HUES6 (cell line): ENCODE measurements around the gene OSTM1.
A peak's percentile ranks its signal among the peaks of the same experiment; 100 is the strongest.

ENCODE experiments used
- H3K27ac ChIP-seq: 2 replicates; pipeline ENCODE4 v1.7.0; 2013; ENCODE audit warnings: low read depth, mild to moderate bottlenecking, low read length, inconsistent platforms
- H3K27me3 ChIP-seq: 2 replicates; pipeline ENCODE4 v1.6.1; 2013; ENCODE audit warnings: low read length; ENCODE audit not compliant: control insufficient read depth, insufficient read depth
- H3K36me3 ChIP-seq: 2 replicates; pipeline ENCODE4 v1.6.1; 2013; ENCODE audit warnings: low read length; ENCODE audit not compliant: control insufficient read depth, insufficient read depth
- H3K4me1 ChIP-seq: 2 replicates; pipeline ENCODE4 v1.6.1; 2013; ENCODE audit warnings: low read length; ENCODE audit not compliant: control insufficient read depth, insufficient read depth
- H3K4me3 ChIP-seq: 2 replicates; pipeline ENCODE4 v1.5.1; 2013; ENCODE audit warnings: low read depth, low read length
- H3K9ac ChIP-seq: one replicate; pipeline ENCODE4 v1.6.1; 2013; ENCODE audit warnings: mild to moderate bottlenecking, low read length
- H3K9me3 ChIP-seq: 2 replicates; pipeline ENCODE4 v1.6.1; 2013; ENCODE audit warnings: low read depth, low read length; ENCODE audit not compliant: control insufficient read depth, insufficient read depth

OSTM1 gene

GRCh38 chr6:108100003-108100402 lies 25.5 kb upstream of the OSTM1 start:
- H3K9me3 ChIP-seq = no peaks in the 10 kb centered on the region
- H3K36me3 ChIP-seq = no peaks in the 10 kb centered on the region
- H3K4me3 ChIP-seq = no peak overlapping the region
- H3K27ac ChIP-seq = no peak overlapping the region
- no peaks in the 10 kb centered on the region for H3K4me1 ChIP-seq
- H3K9ac ChIP-seq = no peak overlapping the region
- H3K27me3 ChIP-seq = no peaks in the 10 kb centered on the region

GRCh38 chr6:108097882-108098281 lies 23.3 kb upstream of the OSTM1 start:
- no peaks in the 10 kb centered on the region for H3K36me3 ChIP-seq
- no peak overlapping the region for H3K27ac ChIP-seq
- no peaks in the 10 kb centered on the region for H3K27me3 ChIP-seq
- H3K9ac ChIP-seq = no peak overlapping the region
- no peaks in the 10 kb centered on the region for H3K9me3 ChIP-seq
- H3K4me1 ChIP-seq = no peaks in the 10 kb centered on the region
- H3K4me3 ChIP-seq = no peak overlapping the region

GRCh38 chr6:108093781-108094300 lies 19.3 kb upstream of the OSTM1 start:
- H3K9me3 ChIP-seq = no peaks in the 10 kb centered on the region
- H3K4me1 ChIP-seq = no peaks in the 10 kb centered on the region
- H3K27me3 ChIP-seq = no peaks in the 10 kb centered on the region
- H3K36me3 ChIP-seq = no peaks in the 10 kb centered on the region
- H3K27ac ChIP-seq = no peak overlapping the region
- no peak overlapping the region for H3K9ac ChIP-seq
- no peak overlapping the region for H3K4me3 ChIP-seq

- Histone ChIP-seq H3K36me3 (no peaks in the 10 kb centered on the region), H3K27ac (no peak overlapping the region), H3K9me3 (no peaks in the 10 kb centered on the region), H3K27me3 (no peaks in the 10 kb centered on the region), H3K4me1 (peaks cover 5% of the 10 kb centered on the region; the same call in 1 of the 2 replicates), H3K9ac (no peak overlapping the region), H3K4me3 (no peak overlapping the region)
These were observed 16.7 kb upstream of the OSTM1 start for GRCh38 chr6:108091288-108091687.

- H3K4me3 ChIP-seq = no peak overlapping the region
- H3K9me3 ChIP-seq = no peaks in the 10 kb centered on the region
- H3K4me1 ChIP-seq = peaks cover 20% of the 10 kb centered on the region
These were observed 8.8 kb upstream of the OSTM1 start for GRCh38 chr6:108083349-108083748.

GRCh38 chr6:108082539-108082938 lies 8.0 kb upstream of the OSTM1 start:
- H3K36me3 ChIP-seq = no peaks in the 10 kb centered on the region
- H3K27me3 ChIP-seq = no peaks in the 10 kb centered on the region
- H3K4me3 ChIP-seq = no peak overlapping the region
- no peak overlapping the region for H3K9ac ChIP-seq
- peaks cover 17% of the 10 kb centered on the region for H3K4me1 ChIP-seq
- no peaks in the 10 kb centered on the region for H3K9me3 ChIP-seq
- H3K27ac ChIP-seq = no peak overlapping the region

More at GRCh38 chr6:108083349-108083748, 8.8 kb upstream of the OSTM1 start:
- H3K27ac ChIP-seq = no peak overlapping the region
- H3K9ac ChIP-seq = no peak overlapping the region
- H3K36me3 ChIP-seq = no peaks in the 10 kb centered on the region
- no peaks in the 10 kb centered on the region for H3K27me3 ChIP-seq

GRCh38 chr6:108080010-108080780 lies 5.7 kb upstream of the OSTM1 start:
- Histone ChIP-seq H3K36me3 (no peaks in the 10 kb centered on the region), H3K4me3 (no peak overlapping the region; the same call in 1 of the 2 replicates), H3K9ac (peak overlapping the region; percentile 43), H3K27me3 (no peaks in the 10 kb centered on the region), H3K4me1 (peaks cover 17% of the 10 kb centered on the region), H3K9me3 (no peaks in the 10 kb centered on the region), H3K27ac (peak overlapping the region; percentile 70; the same call in 1 of the 2 replicates)

GRCh38 chr6:108078191-108078590 lies 3.6 kb upstream of the OSTM1 start:
- peaks cover 26% of the 10 kb centered on the region for H3K4me1 ChIP-seq
- no peaks in the 10 kb centered on the region for H3K27me3 ChIP-seq
- no peaks in the 10 kb centered on the region for H3K36me3 ChIP-seq
- H3K27ac ChIP-seq = no peak overlapping the region
- no peak overlapping the region for H3K4me3 ChIP-seq
- H3K9me3 ChIP-seq = no peaks in the 10 kb centered on the region
- H3K9ac ChIP-seq = no peak overlapping the region

- Histone ChIP-seq H3K27me3 (no peaks in the 10 kb centered on the region), H3K27ac (peak overlapping the region; percentile 7; the same call in 1 of the 2 replicates), H3K4me1 (peaks cover 16% of the 10 kb centered on the region), H3K9ac (peak overlapping the region; percentile 92), H3K36me3 (no peaks in the 10 kb centered on the region), H3K9me3 (no peaks in the 10 kb centered on the region), H3K4me3 (peak overlapping the region; percentile 83)
These were observed 533 bp downstream of the OSTM1 start for GRCh38 chr6:108074057-108074358.

GRCh38 chr6:108071736-108072276 lies 2.7 kb downstream of the OSTM1 start:
- no peak overlapping the region for H3K4me3 ChIP-seq
- H3K9ac ChIP-seq = no peak overlapping the region
- no peaks in the 10 kb centered on the region for H3K27me3 ChIP-seq
- H3K27ac ChIP-seq = no peak overlapping the region
- no peaks in the 10 kb centered on the region for H3K36me3 ChIP-seq
- peaks cover 16% of the 10 kb centered on the region for H3K4me1 ChIP-seq
- H3K9me3 ChIP-seq = no peaks in the 10 kb centered on the region

GRCh38 chr6:108068618-108069017 lies 5.9 kb downstream of the OSTM1 start:
- no peaks in the 10 kb centered on the region for H3K9me3 ChIP-seq
- H3K4me1 ChIP-seq = peaks cover 11% of the 10 kb centered on the region
- H3K36me3 ChIP-seq = peaks cover 13% of the 10 kb centered on the region
- H3K27ac ChIP-seq = no peak overlapping the region
- no peak overlapping the region for H3K9ac ChIP-seq
- no peaks in the 10 kb centered on the region for H3K27me3 ChIP-seq
- no peak overlapping the region for H3K4me3 ChIP-seq
